Stimulated activated naive CD4-positive, alpha-beta T cell treated with Interleukin-2 at 50 U/mL for 16 hours (primary cell): ENCODE measurements around the gene CENPX.

Source experiments
- DNase-seq: peaks from one replicate; lab custom pipeline; 2025; lab: John Stamatoyannopoulos, UW

CENPX gene

DNA sequence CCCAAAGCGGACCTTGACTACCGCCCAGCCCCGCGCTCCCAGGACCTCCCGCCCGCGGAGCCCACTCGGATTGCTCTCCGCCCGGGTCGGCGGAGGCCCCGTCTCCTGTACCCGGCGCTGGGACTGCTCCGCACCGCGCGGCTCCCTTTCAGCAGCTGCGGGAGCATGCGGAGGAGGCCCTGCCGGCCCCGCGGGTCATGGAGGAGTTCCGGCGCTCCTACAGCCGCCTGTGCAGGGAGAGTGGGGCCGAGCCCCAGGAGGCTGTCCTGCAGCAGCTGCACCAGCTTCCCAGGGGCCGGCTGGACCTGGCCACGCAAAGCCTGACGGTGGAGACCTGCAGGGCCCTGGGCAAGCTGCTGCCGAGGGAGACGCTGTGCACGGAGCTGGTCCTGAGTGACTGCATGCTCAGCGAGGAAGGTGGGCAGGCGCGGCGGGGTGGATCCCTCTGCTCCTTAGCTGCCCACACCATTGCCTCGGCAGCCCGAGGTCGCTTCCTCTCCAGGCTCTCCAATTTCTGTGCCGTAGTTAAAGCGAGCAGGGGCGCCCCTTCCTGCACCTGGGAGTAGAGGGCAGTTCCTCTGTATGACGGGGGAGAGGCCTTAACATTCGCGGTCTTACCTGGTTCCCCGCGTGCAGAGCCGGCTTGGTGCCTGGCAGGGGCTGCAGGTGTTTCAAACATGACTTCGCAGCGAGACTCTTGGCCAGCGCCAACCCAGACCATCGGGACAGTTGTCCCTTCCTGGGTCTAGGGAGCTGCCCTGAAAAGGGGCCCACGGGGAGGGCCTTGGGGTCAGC, 966 bp upstream of the CENPX start:
- no peak for DNase-seq

DNA sequence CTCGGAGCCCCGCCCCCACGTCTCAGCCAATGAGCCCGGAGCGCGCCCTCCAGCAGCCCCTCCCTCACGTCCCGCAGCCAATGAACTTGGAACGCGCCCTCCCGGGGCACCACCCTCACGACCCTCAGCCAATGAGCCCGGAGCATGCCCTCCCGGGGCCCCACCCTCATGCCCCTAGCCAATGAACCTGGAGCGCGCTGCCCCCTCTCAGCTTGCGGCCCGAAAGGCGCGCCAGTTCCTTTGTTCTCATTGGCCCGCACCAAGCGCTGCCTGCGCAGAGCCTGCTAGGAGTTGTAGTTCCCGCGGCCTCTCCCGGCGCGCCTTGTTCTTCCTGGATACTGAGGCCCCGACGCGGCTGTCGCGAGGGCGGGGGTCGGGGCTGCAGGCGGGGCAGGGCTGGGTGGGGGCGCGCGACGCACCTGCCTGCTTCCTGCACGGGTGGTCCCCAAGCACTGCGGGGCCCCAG, 336 bp upstream of the CENPX start, which contains the start of gene LRRC45:
LRRC45 (plus strand) TSS at position 325 of the 466 bp plus-strand sequence. CDS start 339 bp downstream, outside the sequence.
- DNase-seq = peak; percentile 100

DNA sequence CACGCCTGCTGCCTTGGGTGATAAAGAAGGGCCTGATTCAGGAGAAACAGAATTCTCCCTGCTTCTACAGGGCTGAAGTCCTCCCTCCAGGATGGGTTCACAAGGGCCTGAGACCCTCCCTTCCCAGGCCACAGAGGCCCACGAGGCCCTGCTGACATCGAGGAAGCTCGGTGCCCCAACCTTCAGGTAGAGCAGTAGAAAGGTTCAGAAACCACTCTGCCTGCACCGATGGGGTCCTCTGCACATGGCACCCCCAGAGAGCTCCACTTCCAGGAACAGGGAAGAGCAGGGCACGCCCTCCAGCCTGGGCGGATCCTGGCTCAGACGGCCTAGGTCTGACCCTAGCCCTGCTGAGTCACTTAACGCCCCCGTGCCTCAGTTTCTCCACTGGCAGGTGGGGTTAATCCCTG, 773 bp downstream of the CENPX start:
- no peak for DNase-seq

DNA sequence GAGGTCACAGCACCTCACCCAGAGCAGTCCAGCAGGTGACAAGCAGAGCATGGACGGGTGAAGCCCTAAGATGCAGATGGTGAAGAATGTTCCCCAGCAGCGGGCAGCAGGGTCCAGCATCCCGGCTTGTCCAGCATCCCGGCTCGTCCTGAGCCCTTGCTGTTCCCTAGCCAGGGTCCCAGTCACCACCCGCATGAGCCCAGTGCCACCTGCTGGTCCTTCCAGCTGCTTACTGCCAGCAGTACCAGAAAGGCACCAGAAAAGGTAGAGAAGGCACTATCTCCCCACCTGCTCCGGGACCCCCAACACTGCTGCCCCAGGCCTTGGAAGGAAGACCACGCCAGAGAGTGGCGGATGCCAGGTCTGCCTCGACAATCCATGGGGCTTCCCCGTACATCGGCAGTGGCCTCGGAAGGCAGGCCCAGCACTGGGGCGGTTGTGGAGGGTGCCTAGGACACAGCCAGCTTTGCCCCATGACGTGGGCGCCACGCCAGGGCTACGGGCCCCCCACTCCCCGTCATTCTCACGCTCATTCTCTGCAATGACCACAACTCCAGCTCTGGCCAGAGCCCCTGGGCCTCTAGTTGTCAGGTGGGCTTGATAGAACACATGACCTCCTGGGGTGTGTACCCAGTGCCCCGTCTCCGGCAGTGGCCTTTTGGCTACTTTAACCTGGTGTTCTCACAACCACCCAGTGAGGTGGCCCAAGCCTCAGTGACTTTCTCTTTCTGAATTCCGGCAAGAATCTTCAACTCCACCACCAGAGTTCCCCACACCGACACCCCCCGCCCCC, 1.4 kb downstream of the CENPX start:
- peak; percentile 30 for DNase-seq

DNA sequence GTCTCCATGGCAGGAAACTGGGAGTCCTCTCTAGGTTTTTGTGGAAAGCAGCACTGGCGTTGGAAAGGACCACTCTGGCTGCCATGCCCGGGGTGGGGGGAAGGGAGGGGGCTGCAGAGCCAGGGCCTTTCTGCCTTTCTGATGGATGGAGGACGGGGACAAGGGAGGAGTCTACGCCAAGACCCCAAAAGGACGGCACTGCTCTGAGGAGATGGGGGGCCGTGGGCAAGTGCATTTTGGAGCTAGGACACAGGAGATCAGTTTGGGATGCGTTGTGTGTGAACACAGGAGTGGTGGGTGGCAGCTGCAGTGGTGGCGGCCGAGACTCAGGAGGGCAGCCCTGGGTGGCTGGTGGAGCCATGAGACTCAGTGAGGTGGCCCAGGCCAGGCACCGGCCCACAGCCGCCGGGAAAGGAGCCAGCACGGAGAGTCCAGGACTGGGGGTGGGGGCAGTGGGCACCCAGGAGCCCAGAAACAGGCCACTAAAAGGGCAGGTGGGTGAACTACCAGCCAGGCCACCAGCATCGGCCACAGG, 2.0 kb downstream of the CENPX start:
- DNase-seq = no peak

DNA sequence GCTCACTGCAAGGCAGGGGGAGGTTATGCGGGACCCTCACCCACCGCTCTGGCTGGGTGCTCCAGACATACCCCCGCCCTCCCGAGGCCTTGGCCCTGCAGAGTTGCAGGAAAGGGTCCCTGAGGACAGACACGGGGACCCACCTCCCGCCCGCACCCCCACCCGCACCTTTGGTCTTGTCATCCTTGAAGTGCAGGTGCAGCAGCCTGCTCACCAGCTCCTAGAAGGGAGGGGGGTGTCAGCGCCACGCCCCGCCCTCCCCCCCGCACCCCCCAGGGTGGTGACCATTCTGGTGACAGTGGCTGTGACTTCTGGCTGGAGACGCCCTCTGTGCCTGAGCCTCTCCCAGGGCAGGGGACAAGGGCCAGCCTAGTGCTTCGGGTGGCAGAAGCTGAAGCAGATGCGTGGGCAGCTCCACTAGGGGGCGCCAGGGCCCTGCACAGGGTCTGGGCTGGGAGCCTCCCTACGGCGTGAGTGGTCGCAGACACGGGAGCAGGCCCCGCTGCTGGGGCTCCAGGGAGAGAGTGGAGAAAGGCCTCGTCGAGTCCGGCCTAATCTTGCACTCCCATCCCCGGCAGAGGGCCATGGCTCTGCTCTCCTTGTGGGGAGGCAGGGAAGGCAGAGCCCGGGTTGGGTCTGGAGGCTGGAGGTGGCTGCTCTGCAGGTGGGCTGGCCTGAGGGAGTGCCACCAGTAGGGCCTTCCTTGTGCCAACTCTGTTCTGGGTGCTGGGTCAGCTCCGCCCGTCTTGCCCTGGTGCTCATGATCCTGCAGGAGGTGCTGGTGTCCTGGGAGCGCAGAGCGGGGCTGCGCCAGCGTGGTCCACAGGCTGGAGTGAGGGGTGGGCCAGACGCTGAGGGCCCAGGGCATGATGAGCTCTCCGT, 2.7 kb downstream of the CENPX start:
- peak; percentile 39 for DNase-seq

DNA sequence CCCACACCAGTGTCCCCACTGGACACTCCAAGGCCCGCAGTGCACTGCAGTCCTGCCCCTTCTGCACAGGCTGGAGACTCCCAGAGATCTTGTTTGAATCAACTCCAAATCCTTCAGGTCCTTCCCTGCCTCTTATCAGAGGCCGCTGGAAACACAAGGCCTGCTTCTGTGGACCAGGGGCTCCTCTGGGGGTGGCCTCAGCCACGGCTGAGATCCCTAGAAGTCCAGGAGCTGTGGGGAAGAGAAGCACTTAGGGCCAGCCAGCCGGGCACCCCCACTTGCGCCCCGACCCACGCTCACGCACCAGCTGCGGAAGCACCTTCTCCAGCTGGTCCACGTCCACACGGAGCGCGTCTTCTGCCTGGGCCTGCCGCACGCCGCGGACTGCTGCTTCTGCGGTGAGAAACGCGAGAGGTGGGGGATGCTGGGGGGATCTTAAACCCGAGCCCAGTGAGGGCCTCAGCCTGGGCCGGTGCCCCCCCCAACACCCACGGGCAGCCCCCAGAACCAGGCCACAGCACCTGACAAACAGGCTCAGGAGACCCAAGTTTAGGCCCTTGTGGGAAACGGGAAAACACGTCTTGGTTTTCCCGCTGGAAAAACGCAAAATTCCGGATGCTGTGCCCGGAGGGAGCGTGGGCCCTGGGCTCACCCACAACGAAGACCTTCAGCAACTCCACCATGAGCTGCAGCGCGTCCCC, 3.5 kb downstream of the CENPX start:
- no peak for DNase-seq

DNA sequence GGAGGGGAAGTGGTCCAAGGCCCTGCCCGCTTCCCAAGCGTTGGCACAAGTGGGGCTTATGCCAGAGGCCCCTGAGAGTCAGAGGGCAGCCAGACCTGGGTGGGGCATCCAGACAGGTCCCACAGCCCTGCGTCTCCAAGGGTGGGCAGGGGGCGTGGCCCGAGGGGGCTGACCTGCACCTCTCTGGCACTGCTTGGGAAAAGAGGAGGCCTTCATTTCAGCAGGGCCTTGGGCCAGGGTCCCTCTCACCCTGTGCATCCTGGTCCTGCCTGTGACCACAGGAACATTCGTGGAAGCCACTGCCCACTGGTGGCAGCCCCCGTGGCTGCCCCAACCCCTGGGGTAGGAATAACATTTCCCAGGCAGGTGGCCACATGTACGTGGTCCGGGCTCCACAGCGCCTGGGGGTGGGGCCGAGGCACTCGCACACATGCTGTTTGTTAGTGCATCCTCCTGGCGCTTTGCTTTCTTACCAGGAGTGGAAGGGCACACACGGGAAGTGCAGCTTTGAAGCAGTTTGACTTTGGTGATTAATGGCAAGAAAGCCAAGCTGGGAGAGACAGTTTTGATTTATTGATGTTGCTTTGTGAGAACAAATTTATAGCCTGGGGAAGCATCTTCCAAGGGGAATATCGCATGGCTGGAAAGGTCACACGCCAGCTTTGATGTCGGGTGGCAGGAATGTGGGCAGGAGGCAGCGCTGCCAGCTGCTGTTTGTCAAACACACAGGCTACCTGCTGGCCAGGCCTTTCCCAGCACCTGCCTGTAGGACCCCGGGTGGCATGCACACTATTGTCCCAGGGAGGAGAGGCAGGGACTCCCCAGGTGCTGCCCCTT, 4.3 kb downstream of the CENPX start:
- no peak for DNase-seq

DNA sequence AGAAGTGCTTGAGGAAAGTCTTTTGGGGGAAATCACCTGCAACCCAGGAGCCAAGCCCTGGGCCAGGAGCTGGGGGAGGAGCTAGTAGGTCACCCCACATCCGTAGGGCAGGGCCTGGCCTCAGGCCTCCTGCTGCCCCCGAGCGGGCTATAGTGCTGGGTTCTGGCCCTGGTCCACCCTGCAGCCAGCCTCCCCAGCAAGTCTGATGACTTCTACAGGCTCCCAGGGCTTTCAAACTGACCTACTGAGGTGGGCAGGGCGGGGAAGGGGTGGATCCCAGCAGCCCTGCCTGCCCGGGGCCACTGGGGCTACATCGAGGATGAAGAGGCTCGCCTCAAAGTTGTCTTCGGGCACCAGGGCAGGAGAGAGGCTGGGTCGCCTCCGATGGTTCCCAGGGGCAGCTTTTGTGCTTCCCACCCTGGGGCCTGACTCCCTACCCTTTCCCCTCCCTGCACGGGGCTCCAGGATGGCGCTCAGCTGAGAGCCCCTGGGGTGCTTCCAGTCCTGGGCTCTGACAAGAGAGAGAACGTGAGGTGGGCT, 5.0 kb downstream of the CENPX start:
- DNase-seq = no peak

DNA sequence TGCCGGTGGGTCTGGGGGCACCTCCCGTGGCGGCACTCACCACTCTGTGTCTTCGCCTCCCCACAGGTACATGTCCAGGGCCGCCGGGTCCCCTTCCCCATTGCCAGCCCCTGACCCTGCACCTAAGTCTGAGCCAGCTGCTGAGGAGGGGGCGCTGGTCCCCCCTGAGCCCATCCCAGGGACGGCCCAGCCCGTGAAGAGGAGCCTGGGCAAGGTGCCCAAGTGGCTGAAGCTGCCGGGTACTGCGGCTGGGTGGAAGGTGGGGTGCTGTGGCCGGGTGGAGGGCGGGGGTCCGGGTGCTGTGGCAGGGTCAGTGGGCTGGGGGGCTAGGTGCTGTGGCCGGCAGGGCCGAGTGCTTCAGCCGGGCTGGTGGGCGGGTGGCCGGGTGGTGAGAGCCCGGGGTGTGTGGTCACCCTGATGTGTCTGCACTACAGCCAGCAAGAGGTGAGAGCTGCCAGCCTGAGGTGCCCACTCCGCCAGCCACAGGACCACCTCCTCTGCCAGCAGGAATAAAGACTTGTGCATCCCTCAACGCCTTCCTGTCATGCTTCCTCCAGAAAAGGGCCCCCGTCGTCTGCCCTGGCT, 5.7 kb downstream of the CENPX start:
- DNase-seq = no peak

DNA sequence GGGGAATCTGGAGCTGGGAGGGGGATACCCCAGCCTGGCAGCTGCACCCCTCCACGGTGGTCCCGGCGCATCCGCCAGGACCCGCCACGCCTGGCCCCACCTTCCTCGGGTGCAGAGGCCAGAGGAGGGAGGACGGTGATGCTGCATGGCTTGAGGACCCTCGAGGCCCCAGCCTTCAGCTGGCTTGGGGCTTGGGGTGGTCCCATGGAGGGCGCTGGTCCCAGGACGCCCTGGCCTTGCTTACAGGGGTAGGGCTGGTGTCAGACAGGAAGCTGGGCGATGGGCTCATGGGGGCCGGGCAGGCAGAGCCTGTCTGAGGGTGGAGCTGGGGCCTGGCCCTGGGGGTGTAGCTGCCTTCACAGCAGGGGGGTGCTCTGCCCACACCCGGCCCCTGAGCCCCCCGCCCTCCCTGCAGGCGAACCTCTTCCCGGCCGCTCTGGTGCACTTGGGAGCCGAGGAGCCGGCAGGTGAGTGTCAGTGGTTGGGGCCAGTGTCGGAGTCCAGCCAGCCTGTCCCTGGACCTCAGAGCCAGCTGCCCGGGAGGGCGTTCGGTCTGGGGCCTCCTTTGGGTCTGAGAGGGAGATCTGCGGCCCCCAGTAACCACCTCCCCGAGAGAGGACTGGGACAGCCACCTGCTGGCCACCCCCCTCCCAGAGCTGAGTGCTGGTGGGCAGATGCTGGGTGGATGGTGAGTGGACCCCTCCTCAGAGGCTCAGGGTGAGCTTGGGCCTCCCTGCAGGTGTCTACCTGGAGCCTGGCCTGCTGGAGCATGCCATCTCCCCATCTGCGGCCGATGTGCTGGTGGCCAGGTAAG, 6.4 kb downstream of the CENPX start:
- DNase-seq = no peak

DNA sequence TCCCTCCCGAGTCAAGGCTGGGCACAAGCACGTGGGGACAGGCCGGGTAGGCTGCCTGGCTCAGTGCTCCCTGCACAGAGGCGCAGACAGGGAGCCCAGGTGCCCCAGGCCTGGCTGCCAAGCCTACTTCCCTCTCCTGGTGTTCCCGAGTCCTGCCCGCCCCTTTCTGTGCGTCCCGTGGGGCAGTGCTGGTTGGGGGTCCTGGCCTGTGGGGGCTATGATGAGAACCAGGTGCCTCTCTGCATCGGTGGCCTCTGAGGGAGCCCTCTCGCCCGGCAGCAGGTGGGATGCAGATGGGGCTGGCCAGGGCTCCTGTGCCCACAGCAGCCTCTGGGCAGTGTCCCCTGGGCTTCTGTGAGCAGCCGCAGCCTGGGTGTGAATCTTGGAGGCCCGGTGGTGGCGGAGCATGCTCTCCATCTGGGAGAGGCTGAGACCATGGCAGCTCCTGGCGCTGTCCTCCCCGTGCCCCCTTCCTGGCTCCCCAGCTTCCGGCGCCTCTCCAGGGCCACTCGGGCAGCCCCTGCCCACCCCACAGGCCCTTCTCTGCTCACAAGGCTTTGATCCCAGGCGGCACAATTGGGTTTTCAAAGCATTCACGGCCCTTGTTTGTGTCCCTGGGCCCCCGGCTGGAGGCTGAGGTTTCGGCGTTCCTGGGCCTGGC, 7.2 kb downstream of the CENPX start:
- DNase-seq = no peak

DNA sequence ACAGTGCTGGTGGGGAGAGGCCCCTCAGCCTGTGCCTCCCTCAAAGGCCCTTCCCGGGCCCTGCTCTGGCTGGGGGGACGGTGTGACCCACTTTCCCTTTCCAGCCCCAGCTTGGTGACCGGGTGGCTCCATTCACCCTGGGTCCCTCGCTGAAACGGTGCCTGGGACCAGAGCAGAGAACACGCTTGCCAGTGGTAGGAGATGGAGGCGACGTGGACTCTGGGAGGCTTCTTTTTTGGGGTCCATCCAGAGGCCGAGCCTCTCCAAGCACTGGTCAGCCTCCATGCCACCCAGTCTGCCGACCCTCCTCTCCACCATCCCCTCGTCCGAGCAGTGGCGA, 7.7 kb downstream of the CENPX start:
- no peak for DNase-seq

DNA sequence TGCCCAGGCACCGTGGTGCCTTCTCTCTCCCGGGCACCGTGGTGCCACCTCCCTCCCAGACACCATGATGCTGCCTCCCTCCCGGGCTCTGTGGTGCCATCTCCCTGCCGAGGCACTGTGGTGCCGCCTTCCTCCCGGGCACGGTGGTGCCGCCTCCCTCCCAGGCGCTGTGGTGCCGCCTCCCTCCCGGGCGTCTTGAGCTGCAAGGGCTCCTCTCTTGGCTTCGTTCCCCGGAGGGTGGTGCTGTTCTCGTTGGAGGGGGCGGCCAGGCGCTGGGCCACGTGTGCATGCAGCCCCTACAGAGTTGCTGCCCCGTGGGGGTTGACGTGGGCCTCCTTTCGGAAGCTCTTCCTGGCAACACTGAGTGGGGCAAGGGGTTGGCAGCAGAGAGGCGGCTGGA, 8.2 kb downstream of the CENPX start:
- DNase-seq = no peak

DNA sequence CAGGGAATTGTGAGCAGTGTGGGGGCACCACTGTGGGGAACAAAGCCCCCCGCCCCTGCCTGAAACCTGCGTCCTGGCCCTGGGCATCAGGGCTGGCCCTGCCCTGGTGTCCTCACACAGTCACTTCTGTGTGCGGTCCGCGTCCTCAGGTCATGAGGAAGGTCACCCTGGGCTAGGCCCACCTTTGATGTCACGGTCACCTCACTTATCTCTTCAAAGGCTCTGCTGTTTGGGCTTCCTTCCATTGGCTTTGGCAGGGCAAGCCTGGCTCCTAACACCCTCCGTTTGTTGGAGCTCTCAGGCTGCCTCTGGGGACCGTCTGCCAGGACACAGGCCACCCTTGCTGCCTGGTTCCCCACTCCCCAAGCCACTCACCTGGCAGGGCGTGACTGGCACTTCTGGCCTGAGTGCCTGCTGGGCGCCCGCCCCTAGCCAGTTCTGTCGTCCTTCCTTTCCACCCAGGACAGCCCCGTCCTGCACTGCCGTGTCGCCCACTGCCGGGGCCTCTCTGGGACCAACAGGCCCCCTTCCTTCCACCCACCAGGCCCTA, 8.8 kb downstream of the CENPX start:
- DNase-seq = no peak

DNA sequence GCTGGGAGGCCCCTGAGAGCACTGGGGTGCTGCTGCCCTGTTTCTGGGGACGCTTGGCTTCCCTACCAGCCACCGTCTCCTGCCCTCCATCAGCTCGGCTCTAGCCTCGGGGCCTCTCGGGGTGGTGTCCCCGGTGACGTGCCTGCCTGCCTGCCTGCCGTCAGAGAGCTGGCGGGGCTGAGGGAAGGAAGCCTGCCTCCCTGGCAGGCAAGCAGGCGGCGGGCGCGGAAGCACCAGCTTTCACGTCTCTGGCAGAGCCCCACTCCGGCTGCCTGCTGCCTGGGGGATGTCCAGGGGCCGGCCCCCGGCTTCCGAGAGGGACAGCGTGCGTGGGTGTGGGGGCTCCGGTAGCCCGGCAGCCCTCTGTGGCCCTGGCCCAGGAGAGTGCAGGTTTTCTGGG, 9.3 kb downstream of the CENPX start:
- DNase-seq = no peak

DNA sequence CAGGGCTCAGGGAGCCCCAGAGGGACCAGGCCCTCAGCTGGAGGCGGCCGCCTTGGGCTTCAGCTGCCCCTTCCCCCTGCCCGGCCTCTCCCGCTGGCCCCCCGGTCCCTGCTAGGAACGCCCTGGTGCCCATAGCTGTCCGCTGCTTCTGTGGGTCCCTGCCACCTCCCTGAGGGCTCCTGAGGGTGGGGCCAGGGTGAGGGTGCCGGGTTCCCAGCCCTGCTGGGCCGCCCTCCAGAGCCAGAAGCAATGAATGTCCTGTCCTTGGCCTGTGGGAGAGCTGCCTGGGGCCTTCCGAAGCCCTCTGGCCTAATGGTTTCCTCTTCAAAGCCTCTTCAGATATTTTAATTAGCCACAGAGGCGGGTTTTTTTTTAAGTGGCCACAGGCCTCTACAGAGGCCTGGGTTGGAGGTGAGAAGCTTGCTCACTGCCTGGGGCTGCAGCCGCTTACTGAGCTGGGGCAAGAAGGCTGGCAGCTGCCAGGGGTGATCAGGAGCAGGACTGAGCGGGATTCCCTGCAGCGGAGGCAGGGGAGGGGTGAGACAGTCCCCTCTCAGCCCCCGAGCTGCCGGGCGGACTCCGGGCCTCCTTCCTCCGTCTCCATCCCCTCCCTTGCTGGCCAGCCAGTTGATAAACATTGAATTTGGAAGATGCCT, 9.9 kb downstream of the CENPX start:
- DNase-seq = no peak

DNA sequence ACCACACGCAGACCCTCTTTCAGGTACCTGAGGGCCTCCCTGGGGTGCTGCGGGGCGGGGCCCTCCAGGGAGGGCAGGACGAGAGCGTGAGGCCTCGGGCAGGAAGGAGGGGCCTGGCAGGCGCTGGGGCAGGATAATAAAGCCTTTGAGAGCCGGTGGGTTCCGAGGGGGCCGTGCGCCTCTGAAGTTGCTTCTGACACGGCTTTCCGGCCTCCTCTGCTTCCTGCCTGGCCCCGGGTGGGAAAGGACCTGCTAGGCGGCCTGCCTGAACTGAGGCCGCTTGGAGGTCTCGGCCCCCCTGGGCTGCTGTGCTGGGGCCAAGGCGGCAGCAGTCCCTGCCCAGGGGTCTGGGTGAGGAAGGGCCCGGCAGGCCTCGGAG, 10.4 kb downstream of the CENPX start:
- no peak for DNase-seq
